Endothelial cell of umbilical vein (primary cell): Measurements from ENCODE around the gene PCDHGB2. TPM values are rescaled to one million over a fixed set of nuclear protein-coding genes. Genes with fewer than 3 reads are reported as not detected.
"Not testable (repeated sequence)": the region's sequence is repeated elsewhere in the genome, so short reads cannot be mapped to it uniquely, and the experiment has no call there.

ENCODE experiments used
- BruUV-seq: library from RNA; stranded (reverse); fragments of 400-500 nt; replicated peaks from 2 replicates; lab custom pipeline; 2021; lab: Mats Ljungman, UMichigan
- CTCF ChIA-PET: fragments of 300-600, 350-600 bp; sonication (Branson Sonifier 250); formaldehyde crosslinking; loops from one replicate; lab custom pipeline; 2021; ENCODE audit warnings: antibody characterized with exemption, inconsistent platforms; lab: Charles Lee
- POLR2A ChIA-PET: fragments of 300-600, 350-600 bp; sonication (Branson Sonifier 250); formaldehyde crosslinking; loops from one replicate; lab custom pipeline; 2021; ENCODE audit warnings: antibody characterized with exemption, inconsistent platforms; lab: Charles Lee
- DNase-seq: peaks from one replicate; pipeline ENCODE4 v3.0.0-alpha.2; 2011; ENCODE audit warnings: low read depth, low spot score
- FAIRE-seq: peaks from 2 replicates; lab custom pipeline; 2011; peaks lifted over from hg19 to GRCh38; lab: Jason Lieb, UNC
- H2AFZ ChIP-seq: 2 replicates; pipeline ENCODE4 v1.6.0; 2012; ENCODE audit warnings: low read depth, low read length, control low read depth, inconsistent platforms
- H3K27ac ChIP-seq: 2 replicates; pipeline ENCODE4 v1.5.1; 2011; ENCODE audit warnings: low read depth, mild to moderate bottlenecking, control low read depth, low read length, moderate library complexity; ENCODE audit not compliant: insufficient read depth
- H3K27me3 ChIP-seq, 2 experiments: 2 replicates each; pipeline versions ENCODE4 v1.6.0 to v1.6.1; 2011; ENCODE audit warnings: low read length in 2 of 2, mixed read lengths in 1 of 2; ENCODE audit not compliant: control insufficient read depth in 2 of 2, insufficient read depth in 2 of 2
- H3K36me3 ChIP-seq, 2 experiments: 2 replicates in 1 of 2; 3 replicates in 1 of 2; pipeline ENCODE4 v1.5.1; 2011; ENCODE audit warnings: low read length in 2 of 2, mild to moderate bottlenecking in 1 of 2, moderate library complexity in 1 of 2; ENCODE audit not compliant: control insufficient read depth in 2 of 2, insufficient read depth in 2 of 2; ENCODE audit errors: extremely low read depth in 1 of 2
- H3K4me1 ChIP-seq: 3 replicates; pipeline ENCODE4 v1.5.1; 2011; ENCODE audit warnings: mild to moderate bottlenecking, low read length; ENCODE audit not compliant: control insufficient read depth, insufficient read depth; ENCODE audit errors: extremely low read depth
- H3K4me2 ChIP-seq: 2 replicates; pipeline ENCODE4 v1.6.1; 2011; ENCODE audit warnings: low read length, control low read depth, mixed read lengths; ENCODE audit not compliant: insufficient read depth
- H3K4me3 ChIP-seq, 3 experiments: fragments of 200-600 bp in 1 of 3; sonication (generic), shearing (Covaris generic) in 1 of 3; replicated peaks in 1 of 3; 2 replicates each; pipeline ENCODE4 v1.5.1; 2011 to 2016; ENCODE audit warnings: control low read depth in 3 of 3, low read length in 3 of 3, mild to moderate bottlenecking in 2 of 3, inconsistent platforms in 1 of 3, low read depth in 1 of 3, moderate library complexity in 1 of 3; ENCODE audit not compliant: insufficient read depth in 1 of 3
- H3K79me2 ChIP-seq: 2 replicates; pipeline ENCODE4 v1.6.0; 2012; ENCODE audit warnings: low read length, inconsistent platforms; ENCODE audit not compliant: control insufficient read depth, insufficient read depth
- H3K9ac ChIP-seq: replicated peaks from 2 replicates; pipeline ENCODE3; 2011; ENCODE audit warnings: low read length, control low read depth; ENCODE audit not compliant: insufficient read depth; ENCODE audit errors: extremely low read depth
- H3K9me1 ChIP-seq: replicated peaks from 3 replicates; pipeline ENCODE4 v1.6.0; 2011; ENCODE audit warnings: mild to moderate bottlenecking, low read length; ENCODE audit not compliant: control insufficient read depth, insufficient read depth; ENCODE audit errors: extremely low read depth
- H3K9me3 ChIP-seq: replicated peaks from 2 replicates; pipeline ENCODE4 v1.5.1; 2012; ENCODE audit warnings: low read length, inconsistent platforms; ENCODE audit not compliant: control insufficient read depth, insufficient read depth
- H4K20me1 ChIP-seq: replicated peaks from 2 replicates; pipeline ENCODE3; 2011; ENCODE audit warnings: mild to moderate bottlenecking, low read length; ENCODE audit not compliant: control insufficient read depth, insufficient read depth; ENCODE audit errors: extremely low read depth
- CTCF ChIP-seq, 2 donors: IDR thresholded peaks; 1 replicate in 1 of 2; 2 replicates in 1 of 2; pipeline ENCODE4 v1.5.1; 2011; ENCODE audit warnings: low read length in 2 of 2, mild to moderate bottlenecking in 2 of 2, moderate library complexity in 2 of 2, control low read depth in 1 of 2, inconsistent platforms in 1 of 2, low read depth in 1 of 2; ENCODE audit not compliant: insufficient read depth in 1 of 2; ENCODE audit errors: extremely low read depth in 1 of 2
- EZH2 ChIP-seq: IDR thresholded peaks from 2 replicates; pipeline ENCODE4 v1.6.1; 2012; ENCODE audit warnings: borderline replicate concordance, low read depth, mild to moderate bottlenecking, moderate library complexity, low read length, inconsistent platforms; ENCODE audit not compliant: severe bottlenecking
- dilution Hi-C: fragments of 300-500 bp; cut with MboI; formaldehyde crosslinking; loops from one replicate; pipeline ENCODE4 v1.15.0; 2019; ENCODE audit warnings: low sequenced_read_pairs; ENCODE audit not compliant: extremely low pct_ligation_motif_present
- intact Hi-C: fragments of 100-400 bp; cut with micrococcal nuclease; formaldehyde crosslinking; loops from one replicate; pipeline ENCODE4 v1.10.0; 2022
- polyA plus RNA-seq, 4 experiments: library from polyadenylated mRNA; depleted of rRNA in 3 of 4; stranded (reverse) in 3 of 4; unstranded in 1 of 4; fragments of >200 nt; gene quantifications; 2 replicates each; pipeline versions ENCODE4 v1.2.1 to v1.2.3, GENCODE V29; 2011 to 2012; ENCODE audit warnings: missing spikeins in 1 of 4
- total RNA-seq: library from RNA; stranded (reverse); gene quantifications from 2 replicates; pipeline ENCODE4 v1.2.3, GENCODE V29; 2021

The PCDHGB2 gene
- total and polyA plus RNA-seq, 2 donors (not counting 3 experiments of a cell fraction or from before 2014, with no cell fraction given) = 1.1 to 2.9 TPM

DNA sequence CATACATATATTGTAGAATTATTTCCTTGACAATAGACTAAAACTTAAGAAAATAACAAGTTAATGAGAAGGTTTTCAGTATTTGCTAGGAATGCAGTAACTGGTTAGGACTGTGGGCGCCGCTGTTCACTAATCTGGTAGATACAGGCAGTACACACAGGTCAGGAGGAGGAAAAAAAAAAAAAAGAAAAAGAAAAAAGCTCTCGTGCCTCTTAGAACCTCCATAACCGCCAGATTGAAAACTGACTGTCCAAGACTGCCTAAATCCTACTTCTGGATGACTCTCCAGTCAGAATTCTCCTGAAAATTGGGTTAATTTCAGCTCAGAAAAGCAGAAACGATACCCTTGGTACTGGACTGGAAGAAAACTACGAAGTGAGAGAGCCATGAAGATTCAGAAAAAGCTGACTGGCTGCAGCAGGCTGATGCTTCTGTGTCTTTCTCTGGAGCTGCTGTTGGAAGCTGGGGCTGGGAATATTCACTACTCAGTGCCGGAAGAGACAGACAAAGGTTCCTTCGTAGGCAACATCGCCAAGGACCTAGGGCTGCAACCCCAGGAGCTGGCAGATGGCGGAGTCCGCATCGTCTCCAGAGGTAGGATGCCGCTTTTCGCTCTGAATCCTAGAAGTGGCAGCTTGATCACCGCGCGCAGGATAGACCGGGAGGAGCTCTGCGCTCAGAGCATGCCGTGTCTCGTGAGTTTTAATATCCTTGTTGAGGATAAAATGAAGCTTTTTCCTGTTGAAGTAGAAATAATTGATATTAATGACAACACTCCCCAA is 29.3 kb upstream of the PCDHGB2 start, which contains the start of gene PCDHGA1:
Gene PCDHGA1 (plus strand): TSS at position 216 of the 782 bp plus-strand sequence.
- Histone ChIP-seq H2AFZ (no peak within 1 kb of the TSS), H3K9ac (no peak within 1 kb of the TSS), H3K27ac (no peak within 1 kb of the TSS), H3K4me3 (no peak within 1 kb of the TSS), H3K79me2 (no peaks in the 10 kb centered on the region), H4K20me1 (no peaks in the 10 kb centered on the region), H3K9me1 (no peaks in the 10 kb centered on the region), H3K27me3 (peaks cover 25 to 64% of the 10 kb centered on the region in 2 experiments), H3K4me1 (no peaks in the 10 kb centered on the region), H3K36me3 (no peaks in the 10 kb centered on the region), H3K4me2 (no peak within 1 kb of the TSS), H3K9me3 (no peaks in the 10 kb centered on the region)
- dilution Hi-C loops (no loop called here), intact Hi-C loops (no loop called here)
- TF ChIP-seq CTCF (IDR thresholded peaks at IDR 0.05; ENCODE audit: extremely low read depth in 1 of 2, insufficient read depth in 1 of 2, low read depth in 1 of 2, low read length in 2 of 2) = peak; percentile 29 to 33
- no peak for TF ChIP-seq EZH2
- peak; percentile 53 for DNase-seq
- no TSS peak for BruUV-seq
- FAIRE-seq = no peak
- CTCF ChIA-PET = interaction anchor here (0.6 to 3.4 kb wide), 28 partner anchors 9 to 1325 kb away, joined by 3 to 33 read pairs (median 4); partner anchors contain the start of genes PCDHB14, PCDHB15, PCDHGA10 and PCDHGA11
- POLR2A ChIA-PET = interaction anchor here (1.7 kb wide), 1 partner anchor 10 kb away, joined by 7 read pairs; the partner anchor contains the start of gene TAF7

DNA sequence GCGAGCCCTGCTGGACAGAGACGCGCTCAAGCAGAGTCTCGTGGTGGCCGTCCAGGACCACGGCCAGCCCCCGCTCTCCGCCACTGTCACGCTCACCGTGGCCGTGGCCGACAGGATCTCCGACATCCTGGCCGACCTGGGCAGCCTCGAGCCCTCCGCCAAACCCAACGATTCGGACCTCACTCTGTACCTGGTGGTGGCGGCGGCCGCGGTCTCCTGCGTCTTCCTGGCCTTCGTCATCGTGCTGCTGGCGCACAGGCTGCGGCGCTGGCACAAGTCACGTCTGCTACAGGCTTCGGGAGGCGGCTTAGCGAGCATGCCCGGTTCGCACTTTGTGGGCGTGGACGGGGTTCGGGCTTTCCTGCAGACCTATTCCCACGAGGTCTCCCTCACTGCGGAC is 27.2 kb upstream of the PCDHGB2 start:
- CTCF ChIA-PET = interaction anchor here (0.7 to 1.4 kb wide), 3 partner anchors 9 to 231 kb away, joined by 4 read pairs; no protein-coding TSS in a partner anchor
- peaks cover 23 to 80% of the 10 kb centered on the region in 2 experiments for H3K27me3 ChIP-seq
- H3K27ac ChIP-seq, H3K9me3 ChIP-seq, H3K9me1 ChIP-seq, DNase-seq, H3K79me2 ChIP-seq, BruUV-seq, H4K20me1 ChIP-seq, H3K36me3 ChIP-seq, H3K4me3 ChIP-seq, H3K4me2 ChIP-seq, H2AFZ ChIP-seq, dilution Hi-C loops, intact Hi-C loops, H3K4me1 ChIP-seq, FAIRE-seq, POLR2A ChIA-PET, H3K9ac ChIP-seq: not testable (repeated sequence)
- TF ChIP-seq EZH2 = peak; percentile 45
